Ovary (tissue), 3 donors: Measurements from ENCODE around the gene MALRD1.

Experiments
- CTCF ChIP-seq, 3 donors: fragments of 450-650 bp in 2 of 3; fragments of 200-600 bp in 1 of 3; IDR thresholded peaks; one replicate each; pipeline versions ENCODE4 v1.5.1 to v1.8.0; 2016 to 2022; ENCODE audit warnings: antibody characterized with exemption in 3 of 3, mild to moderate bottlenecking in 1 of 3
- POLR2A ChIP-seq: fragments of 450-650 bp; IDR thresholded peaks from one replicate; pipeline ENCODE4 v1.6.1; 2017; ENCODE audit warnings: antibody characterized with exemption, mild to moderate bottlenecking, moderate library complexity
- donor health status: DM: no; HTN: no; CAD: no.

GRCh38 chr10:19263262-19263661 is 214.7 kb downstream of the MALRD1 start:
- TF ChIP-seq CTCF (IDR thresholded peaks at IDR 0.05) (no peak), POLR2A (no peak)
